Mammary microvascular endothelial cell (primary cell): ENCODE measurements around the gene KMT5C. TPM values are rescaled to one million over a fixed set of nuclear protein-coding genes. Genes with fewer than 3 reads are reported as not detected.

Experiments used
- total RNA-seq: library from RNA; depleted of rRNA; stranded (reverse); fragments of >200 nt; gene quantifications from 2 replicates; pipeline ENCODE4 v1.2.3, GENCODE V29; 2015

The KMT5C gene
- 6.3 and 6.6 TPM in 2 replicates for total RNA-seq

GRCh38 chr19:55339105-55339888 is at the start of gene KMT5C:
Gene KMT5C, plus strand, starts transcription at chr19:55339876. Its CDS starts 2,061 bp downstream, at chr19:55341937.

GRCh38 chr19:55325172-55325571 is 14.5 kb upstream of the KMT5C start, which contains the start of gene TMEM150B:
Gene TMEM150B, minus strand, starts transcription at chr19:55325341. Its CDS starts 4,305 bp downstream, at chr19:55321036.

GRCh38 chr19:55354698-55355212 is 15.1 kb downstream of the KMT5C start, which contains the start of gene COX6B2:
Gene COX6B2, minus strand, starts transcription at chr19:55354719. Its CDS starts 198 bp downstream, at chr19:55354521.

GRCh38 chr19:55362990-55363716 is 23.5 kb downstream of the KMT5C start, which contains the start of gene GARIN5B:
Gene GARIN5B, minus strand, starts transcription at chr19:55363260. Its CDS starts 194 bp downstream, at chr19:55363066.

GRCh38 chr19:55370305-55370988 is 30.8 kb downstream of the KMT5C start, which contains the start of gene IL11:
Gene IL11, minus strand, starts transcription at chr19:55370463. Its CDS starts 153 bp downstream, at chr19:55370310.

GRCh38 chr19:55376241-55376933 is 36.7 kb downstream of the KMT5C start, which contains the start of gene TMEM190:
Gene TMEM190, plus strand, starts transcription at chr19:55376826. Its CDS starts 28 bp downstream, at chr19:55376854.

GRCh38 chr19:55384131-55384919 is 44.6 kb downstream of the KMT5C start, which contains the start of gene TMEM238:
Gene TMEM238, minus strand, starts transcription at chr19:55384292. Its CDS starts 33 bp downstream, at chr19:55384259.

GRCh38 chr19:55385724-55386492 is 46.2 kb downstream of the KMT5C start, which contains the start of gene RPL28:
Gene RPL28, plus strand, starts transcription at chr19:55385932. Its CDS starts 426 bp downstream, at chr19:55386358.

Other genes with a start within 250 kb of the KMT5C start
- 58.8 and 64.1 TPM in 2 replicates for gene PPP1R12C, start 222.2 kb upstream of the KMT5C start, total RNA-seq
- 0.79 and 3.1 TPM in 2 replicates for gene TNNT1, start 190.7 kb upstream of the KMT5C start, total RNA-seq
- not detected in 2 replicates for gene TNNI3, start 182.1 kb upstream of the KMT5C start, total RNA-seq
- gene DNAAF3, start 173.3 kb upstream of the KMT5C start, total RNA-seq = 0.79 and 1.8 TPM in 2 replicates
- not detected in 2 replicates for gene SYT5, start 159.6 kb upstream of the KMT5C start, total RNA-seq
- gene PTPRH, start 130.4 kb upstream of the KMT5C start, total RNA-seq = 3.1 and 5.3 TPM in 2 replicates
- gene TMEM86B, start 111.1 kb upstream of the KMT5C start, total RNA-seq = 0.27 and 1.7 TPM in 2 replicates
- 44.7 and 51.5 TPM in 2 replicates for gene PPP6R1, start 80.9 kb upstream of the KMT5C start, total RNA-seq
- gene HSPBP1, start 59.8 kb upstream of the KMT5C start, total RNA-seq = 44.3 and 63.8 TPM in 2 replicates
- 0.25 and 0.27 TPM in 2 replicates for gene BRSK1, start 55.9 kb upstream of the KMT5C start, total RNA-seq
- gene TMEM150B, start 14.5 kb upstream of the KMT5C start, total RNA-seq = not detected in 2 replicates
- gene COX6B2, start 14.8 kb downstream of the KMT5C start, total RNA-seq = not detected in 2 replicates
- not detected in 2 replicates for gene GARIN5B, start 23.4 kb downstream of the KMT5C start, total RNA-seq
- gene IL11, start 30.6 kb downstream of the KMT5C start, total RNA-seq = not detected in 2 replicates
- gene TMEM190, start 37.0 kb downstream of the KMT5C start, total RNA-seq = not detected in 2 replicates
- gene TMEM238, start 44.4 kb downstream of the KMT5C start, total RNA-seq = not detected in 2 replicates
- 251 and 353 TPM in 2 replicates for gene RPL28, start 46.1 kb downstream of the KMT5C start, total RNA-seq
- 153 and 158 TPM in 2 replicates for gene UBE2S, start 67.9 kb downstream of the KMT5C start, total RNA-seq
- not detected in 2 replicates for gene SHISA7, start 103.4 kb downstream of the KMT5C start, total RNA-seq
- gene ISOC2, start 121.8 kb downstream of the KMT5C start, total RNA-seq = 73.3 and 78.3 TPM in 2 replicates
- gene C19orf85, start 124.9 kb downstream of the KMT5C start, total RNA-seq = not detected in 2 replicates
- 3.9 and 8.3 TPM in 2 replicates for gene ZNF628, start 136.7 kb downstream of the KMT5C start, total RNA-seq
- gene NAT14, start 145.3 kb downstream of the KMT5C start, total RNA-seq = 15.4 and 16.5 TPM in 2 replicates
- 0.27 and 0.74 TPM in 2 replicates for gene SSC5D, start 148.6 kb downstream of the KMT5C start, total RNA-seq
- not detected in 2 replicates for gene SBK2, start 197.3 kb downstream of the KMT5C start, total RNA-seq
- 0.27 and 0.39 TPM in 2 replicates for gene SBK3, start 205.7 kb downstream of the KMT5C start, total RNA-seq
- gene ZNF579, start 241.0 kb downstream of the KMT5C start, total RNA-seq = 4.7 and 6.4 TPM in 2 replicates